Measurements from ENCODE around the gene AMN. TPM values are rescaled to one million over a fixed set of nuclear protein-coding genes. Genes with fewer than 3 reads are reported as not detected.

The AMN gene
- total and polyA plus RNA-seq, 9 donors: 0.10 to 4.6 (median 0.59) TPM; not detected in 1

GRCh38 chr14:102958461-102958860 lies 36.0 kb downstream of the AMN start:
- WGBS, 3 donors: 86 to 95% (median 92%) methylated on average over 10 of the region's 10 CpGs
- no peaks in the 10 kb centered on the region for H3K27me3 ChIP-seq
- H3K9me3 ChIP-seq: no peaks in the 10 kb centered on the region
- intact Hi-C loops (cut with DNase I): no loop called here
- no peak for TF ChIP-seq POLR2A (IDR thresholded peaks at IDR 0.05)
- TF ChIP-seq EP300 (IDR thresholded peaks at IDR 0.05): no peak
- TF ChIP-seq CTCF (IDR thresholded peaks at IDR 0.05): no peak
- no peak overlapping the region for H3K4me3 ChIP-seq
- no peaks in the 10 kb centered on the region for H3K4me1 ChIP-seq (ENCODE audit: insufficient read depth)
- no peaks in the 10 kb centered on the region for H3K36me3 ChIP-seq
- no peak overlapping the region for H3K27ac ChIP-seq
- no peak for DNase-seq

- Histone ChIP-seq H3K27ac (no peak overlapping the region), H3K4me1 (ENCODE audit: insufficient read depth) (no peaks in the 10 kb centered on the region), H3K9me3 (no peaks in the 10 kb centered on the region), H3K36me3 (no peaks in the 10 kb centered on the region), H3K4me3 (no peak overlapping the region), H3K27me3 (no peaks in the 10 kb centered on the region)
- WGBS, 3 donors: 86 to 88% (median 87%) methylated on average over 9 of the region's 9 CpGs
- TF ChIP-seq POLR2A (IDR thresholded peaks at IDR 0.05) (no peak), CTCF (IDR thresholded peaks at IDR 0.05) (no peak), EP300 (IDR thresholded peaks at IDR 0.05) (no peak)
- intact Hi-C loops (cut with DNase I): no loop called here
- DNase-seq: no peak
Observed at GRCh38 chr14:102962111-102962627, 39.7 kb downstream of the AMN start.

GRCh38 chr14:102964152-102964730 lies 41.8 kb downstream of the AMN start:
- intact Hi-C loops (cut with DNase I): no loop called here
- Histone ChIP-seq H3K9me3 (no peaks in the 10 kb centered on the region), H3K4me1 (ENCODE audit: insufficient read depth) (no peaks in the 10 kb centered on the region), H3K27ac (no peak overlapping the region), H3K4me3 (no peak overlapping the region), H3K36me3 (no peaks in the 10 kb centered on the region), H3K27me3 (no peaks in the 10 kb centered on the region)
- 92 to 94% (median 94%) methylated on average over 39 of the region's 39 CpGs for WGBS, 3 donors
- no peak for DNase-seq
- no peak for TF ChIP-seq POLR2A (IDR thresholded peaks at IDR 0.05)
- TF ChIP-seq CTCF (IDR thresholded peaks at IDR 0.05): no peak
- no peak for TF ChIP-seq EP300 (IDR thresholded peaks at IDR 0.05)

GRCh38 chr14:102965282-102965681 lies 42.8 kb downstream of the AMN start:
- no peak for TF ChIP-seq CTCF (IDR thresholded peaks at IDR 0.05)
- no peak for TF ChIP-seq EP300 (IDR thresholded peaks at IDR 0.05)
- no peak for TF ChIP-seq POLR2A (IDR thresholded peaks at IDR 0.05)
- Histone ChIP-seq H3K4me3 (no peak overlapping the region), H3K36me3 (no peaks in the 10 kb centered on the region), H3K27me3 (no peaks in the 10 kb centered on the region), H3K9me3 (no peaks in the 10 kb centered on the region), H3K4me1 (ENCODE audit: insufficient read depth) (no peaks in the 10 kb centered on the region), H3K27ac (no peak overlapping the region)
- intact Hi-C loops (cut with DNase I): no loop called here
- 86 to 89% (median 86%) methylated on average over 3 of the region's 3 CpGs for WGBS, 3 donors
- DNase-seq: no peak

Measured in ovary (tissue), 9 donors.